Activated effector memory CD4-positive, alpha-beta T cell treated with anti-CD3 and anti-CD28 coated beads, Interleukin-2, amount 50 U/mL, for 16 hours (primary cell): ENCODE measurements around the gene MLF2.
"Not testable (repeated sequence)": the region's sequence is repeated elsewhere in the genome, so short reads cannot be mapped to it uniquely, and the experiment has no call there.

ENCODE experiments used
- DNase-seq: peaks from one replicate; pipeline ENCODE4 v3.0.0-alpha.2; 2020

The MLF2 gene

DNA sequence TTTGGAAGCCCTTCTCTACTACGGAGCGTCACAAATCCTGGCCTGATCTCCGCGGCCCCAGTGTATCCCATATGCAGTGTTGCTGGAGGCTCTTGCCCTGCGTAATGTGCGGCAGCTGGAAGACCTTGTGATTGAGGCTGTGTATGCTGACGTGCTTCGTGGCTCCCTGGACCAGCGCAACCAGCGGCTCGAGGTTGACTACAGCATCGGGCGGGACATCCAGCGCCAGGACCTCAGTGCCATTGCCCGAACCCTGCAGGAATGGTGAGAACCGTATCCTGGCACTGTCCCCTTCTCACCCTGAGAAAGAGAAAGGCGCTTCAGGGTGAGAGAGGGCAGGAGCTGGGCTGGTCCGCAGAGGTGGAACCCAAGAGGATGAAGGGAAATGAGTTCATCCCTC lies 23.8 kb downstream of the MLF2 start:
- no peak for DNase-seq

DNA sequence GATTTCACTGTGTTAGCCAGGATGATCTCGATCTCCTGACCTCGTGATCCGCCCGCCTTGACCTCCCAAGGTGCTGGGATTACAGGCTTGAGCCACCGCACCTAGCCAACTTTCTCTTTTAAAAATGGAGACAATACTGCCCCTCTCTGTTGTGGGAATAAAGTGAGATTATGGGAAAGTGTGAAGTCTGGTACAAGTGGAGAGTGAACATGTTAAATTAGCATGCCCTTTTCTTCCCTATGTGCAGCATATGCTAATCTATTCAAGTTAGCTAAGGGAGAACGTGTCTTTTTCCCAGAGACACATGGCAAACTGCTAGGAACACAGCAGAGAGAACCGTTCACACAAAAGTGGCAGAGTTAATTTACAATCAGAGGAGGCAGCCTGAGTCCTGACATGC lies 27.6 kb downstream of the MLF2 start:
- no peak for DNase-seq

DNA sequence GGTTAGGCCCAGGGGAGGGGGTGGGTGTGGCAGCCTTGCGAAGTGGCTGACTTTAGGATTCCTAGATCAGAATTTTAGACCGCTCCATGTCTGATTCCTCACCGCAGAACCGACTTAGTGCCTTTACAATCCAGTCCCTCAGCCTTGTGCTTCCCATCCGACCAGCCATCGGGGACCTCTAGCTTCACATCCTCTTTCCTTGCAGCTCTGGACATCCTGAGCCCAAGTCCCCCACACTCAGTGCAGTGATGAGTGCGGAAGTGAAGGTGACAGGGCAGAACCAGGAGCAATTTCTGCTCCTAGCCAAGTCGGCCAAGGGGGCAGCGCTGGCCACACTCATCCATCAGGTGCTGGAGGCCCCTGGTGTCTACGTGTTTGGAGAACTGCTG lies 28.5 kb downstream of the MLF2 start:
- DNase-seq: peak; percentile 71

DNA sequence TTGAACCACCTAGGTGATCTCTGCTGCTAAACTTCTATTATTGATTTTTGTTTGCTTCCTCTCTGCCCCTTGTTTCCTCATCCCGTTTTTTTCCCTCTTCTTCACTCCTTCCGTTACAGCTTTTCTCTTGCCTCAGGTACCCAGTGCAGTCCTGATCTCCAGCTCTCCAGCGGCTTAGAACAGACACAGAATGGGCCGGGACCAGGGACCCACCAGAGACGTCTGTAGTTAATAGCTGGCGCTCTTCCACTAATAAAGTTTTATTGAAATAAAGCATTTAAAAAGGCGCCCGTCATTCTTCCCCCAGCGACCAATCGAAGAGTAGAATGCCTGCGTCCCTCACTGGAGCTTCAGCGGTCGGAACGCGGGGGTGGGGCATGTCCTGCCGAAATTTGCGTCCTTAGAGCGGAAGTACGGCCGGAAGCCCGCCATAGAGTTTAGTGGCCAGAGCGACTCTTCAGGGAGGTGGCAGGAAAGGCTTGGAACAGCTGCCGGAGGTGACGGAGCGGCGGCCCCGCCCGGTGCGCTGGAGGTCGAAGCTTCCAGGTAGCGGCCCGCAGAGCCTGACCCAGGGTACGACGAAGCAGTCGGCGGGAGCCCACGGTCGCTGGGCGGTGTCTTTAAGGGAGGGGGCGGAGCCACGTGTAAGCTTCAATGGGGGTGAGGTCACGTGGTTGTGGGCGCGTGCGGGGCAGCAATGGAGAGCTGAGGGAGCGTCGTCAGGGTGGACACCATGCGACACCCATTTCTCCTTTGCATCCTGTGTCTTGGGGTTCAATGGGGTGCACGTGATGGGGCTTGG lies 29.1 kb downstream of the MLF2 start, which contains the start of gene COPS7A:
TSS of gene COPS7A (plus strand) at position 440 of the 802 bp plus-strand sequence. CDS start 611 bp downstream, outside the sequence.
- DNase-seq: peak; percentile 98

GRCh38 chr12:6722863-6723262 lies 30.1 kb downstream of the MLF2 start:
- no peak for DNase-seq

DNA sequence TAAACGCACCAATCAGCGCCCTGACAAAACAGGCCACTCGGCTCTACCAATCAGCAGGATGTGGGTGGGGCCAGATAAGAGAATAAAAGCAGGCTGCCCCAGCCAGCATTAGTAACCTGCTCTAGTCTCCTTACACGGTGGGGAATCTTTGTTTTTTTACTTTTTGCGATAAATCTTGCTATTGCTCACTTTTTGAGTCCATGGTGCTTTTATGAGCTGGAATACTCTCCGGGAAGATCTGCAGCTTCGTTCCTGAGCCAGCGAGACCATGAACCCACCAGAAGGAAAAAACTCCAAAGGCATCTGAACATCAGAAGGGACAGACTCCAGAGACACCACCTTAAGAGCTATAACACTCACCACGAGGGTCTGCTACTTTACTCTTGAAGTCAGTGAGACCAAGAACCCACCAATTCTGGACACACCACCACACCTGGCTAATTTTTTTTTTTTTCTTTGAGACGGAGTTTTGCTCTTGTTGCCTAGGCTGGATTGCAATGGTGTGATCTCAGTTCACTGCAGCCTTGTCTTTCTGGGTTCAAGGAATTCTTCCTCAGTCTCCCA lies 36.0 kb downstream of the MLF2 start:
- no peak for DNase-seq

- not testable (repeated sequence) for DNase-seq
These were observed 36.7 kb downstream of the MLF2 start for GRCh38 chr12:6716031-6716873.

GRCh38 chr12:6708960-6709394 lies 44.0 kb downstream of the MLF2 start:
- DNase-seq: no peak

- not testable (repeated sequence) for DNase-seq
These were observed 44.6 kb downstream of the MLF2 start for GRCh38 chr12:6708351-6708750.

DNA sequence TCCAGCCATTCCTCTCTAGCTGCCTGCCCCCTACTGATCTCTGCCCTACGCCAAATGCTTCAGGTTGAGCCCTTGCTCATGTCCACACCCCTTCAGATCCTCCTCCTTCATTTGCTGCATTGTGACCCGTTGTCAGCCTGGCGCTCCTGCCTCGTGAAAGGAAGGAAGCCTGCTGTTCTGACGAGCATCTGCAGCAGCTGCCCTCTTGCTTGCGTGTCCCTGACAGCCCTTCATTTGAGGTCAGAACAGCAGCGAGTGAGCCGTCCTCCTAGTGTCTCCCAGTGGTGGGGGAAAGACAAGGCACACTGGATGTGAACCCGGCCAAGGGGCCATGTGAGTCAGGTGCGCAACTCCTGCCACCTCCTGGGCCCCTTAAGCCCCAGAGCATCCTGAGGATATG lies 49.3 kb downstream of the MLF2 start:
- no peak for DNase-seq

GRCh38 chr12:6701078-6701768 lies 51.7 kb downstream of the MLF2 start:
- no peak for DNase-seq

GRCh38 chr12:6700646-6701051 lies 52.3 kb downstream of the MLF2 start, which contains the start of gene PIANP:
PIANP (minus strand) TSS chr12:6700815; CDS start chr12:6698061, 2,754 bp downstream.
- DNase-seq: peak; percentile 80

GRCh38 chr12:6699989-6700645 lies 52.8 kb downstream of the MLF2 start:
- DNase-seq: peak; percentile 67

DNA sequence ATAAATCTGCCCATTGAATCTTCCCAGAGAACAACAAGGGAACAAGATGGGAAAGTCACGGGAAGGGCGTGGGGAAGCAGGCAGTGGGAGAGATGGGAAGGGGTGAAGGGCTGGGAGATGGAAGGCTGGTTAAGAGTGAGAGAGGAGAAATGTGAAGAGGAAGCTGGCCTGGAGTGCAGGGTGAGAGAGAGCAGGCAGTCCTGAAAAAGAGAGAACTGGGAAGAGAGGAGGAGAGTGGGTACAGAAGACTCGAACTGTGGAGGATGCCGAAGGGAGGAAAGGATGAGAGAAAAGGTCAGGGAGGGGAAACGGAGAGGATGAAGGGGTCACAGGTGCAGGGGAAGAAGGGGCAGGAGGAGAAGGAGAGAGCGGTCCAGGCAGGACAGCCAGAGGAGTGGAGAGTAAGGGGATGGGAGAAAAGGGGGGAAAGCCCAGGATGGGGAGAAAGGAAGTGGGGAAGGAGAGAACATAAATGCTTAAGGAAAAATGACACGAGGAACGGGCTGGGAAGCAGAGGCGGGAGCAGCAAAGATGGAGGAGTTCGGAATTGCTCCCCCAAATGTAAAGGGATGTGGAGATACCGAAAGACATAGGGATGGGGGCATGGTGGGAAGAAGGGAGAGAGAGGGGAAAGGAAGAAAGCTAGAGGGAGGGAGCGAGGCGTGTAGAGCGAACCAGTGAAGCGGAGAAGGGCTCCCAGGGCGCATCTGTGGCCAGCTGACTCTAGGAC lies 53.5 kb downstream of the MLF2 start:
- peak; percentile 9 for DNase-seq

GRCh38 chr12:6698352-6699046 lies 54.4 kb downstream of the MLF2 start:
- DNase-seq: peak; percentile 41
